Measurements from ENCODE around the gene CEP43. TPM values are rescaled to one million over a fixed set of nuclear protein-coding genes. Genes with fewer than 3 reads are reported as not detected.

The CEP43 gene
- polyA plus RNA-seq, 1 donor from 2014 or later, result 78.2 TPM

DNA sequence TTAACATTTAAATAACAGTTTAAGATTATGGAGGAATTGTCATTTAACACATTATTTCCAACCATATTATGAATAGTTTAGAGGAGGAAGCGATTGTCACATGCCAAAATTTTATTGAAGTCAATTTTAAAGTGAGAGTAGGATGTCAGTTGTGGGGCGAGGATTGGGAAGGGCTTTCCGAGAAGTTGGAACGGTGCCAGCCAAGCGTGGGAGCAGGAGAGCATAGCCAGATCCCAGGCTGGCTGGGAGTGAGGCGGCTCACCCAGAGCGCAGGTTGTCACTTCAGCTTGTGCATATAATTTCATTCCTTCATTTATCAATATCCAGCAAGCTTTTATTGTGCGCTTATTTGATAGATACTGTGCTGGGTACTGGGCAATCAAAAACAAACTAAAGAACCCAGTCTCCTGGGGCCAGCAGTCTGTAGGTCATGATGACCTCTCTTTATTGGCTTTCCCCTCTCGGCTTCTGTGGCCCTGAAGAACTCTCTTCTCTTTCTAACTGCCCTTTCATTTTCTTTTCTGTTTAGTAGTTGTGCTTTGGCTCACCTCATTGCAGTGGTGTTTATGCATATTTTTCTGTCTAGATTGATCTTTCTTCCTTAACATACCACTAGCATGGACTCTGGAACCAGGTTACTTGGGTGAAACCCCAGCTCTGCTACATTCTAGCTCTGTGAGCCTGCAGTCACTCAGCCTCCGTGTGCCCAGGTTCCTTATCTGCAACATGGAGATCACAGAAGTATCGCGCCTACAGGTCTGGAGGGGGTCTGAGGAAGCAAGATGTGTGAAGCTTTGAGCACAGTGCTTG lies 6.4 kb downstream of the CEP43 start:
- no peak for TF ChIP-seq SMC3 (conservative IDR thresholded peaks at IDR 0.05; ENCODE audit: poor library complexity)
- TF ChIP-seq RAD21 (conservative IDR thresholded peaks at IDR 0.05), result no peak
- no peak for TF ChIP-seq POLR2AphosphoS5 (IDR thresholded peaks at IDR 0.05)
- TF ChIP-seq, protein P1, sequence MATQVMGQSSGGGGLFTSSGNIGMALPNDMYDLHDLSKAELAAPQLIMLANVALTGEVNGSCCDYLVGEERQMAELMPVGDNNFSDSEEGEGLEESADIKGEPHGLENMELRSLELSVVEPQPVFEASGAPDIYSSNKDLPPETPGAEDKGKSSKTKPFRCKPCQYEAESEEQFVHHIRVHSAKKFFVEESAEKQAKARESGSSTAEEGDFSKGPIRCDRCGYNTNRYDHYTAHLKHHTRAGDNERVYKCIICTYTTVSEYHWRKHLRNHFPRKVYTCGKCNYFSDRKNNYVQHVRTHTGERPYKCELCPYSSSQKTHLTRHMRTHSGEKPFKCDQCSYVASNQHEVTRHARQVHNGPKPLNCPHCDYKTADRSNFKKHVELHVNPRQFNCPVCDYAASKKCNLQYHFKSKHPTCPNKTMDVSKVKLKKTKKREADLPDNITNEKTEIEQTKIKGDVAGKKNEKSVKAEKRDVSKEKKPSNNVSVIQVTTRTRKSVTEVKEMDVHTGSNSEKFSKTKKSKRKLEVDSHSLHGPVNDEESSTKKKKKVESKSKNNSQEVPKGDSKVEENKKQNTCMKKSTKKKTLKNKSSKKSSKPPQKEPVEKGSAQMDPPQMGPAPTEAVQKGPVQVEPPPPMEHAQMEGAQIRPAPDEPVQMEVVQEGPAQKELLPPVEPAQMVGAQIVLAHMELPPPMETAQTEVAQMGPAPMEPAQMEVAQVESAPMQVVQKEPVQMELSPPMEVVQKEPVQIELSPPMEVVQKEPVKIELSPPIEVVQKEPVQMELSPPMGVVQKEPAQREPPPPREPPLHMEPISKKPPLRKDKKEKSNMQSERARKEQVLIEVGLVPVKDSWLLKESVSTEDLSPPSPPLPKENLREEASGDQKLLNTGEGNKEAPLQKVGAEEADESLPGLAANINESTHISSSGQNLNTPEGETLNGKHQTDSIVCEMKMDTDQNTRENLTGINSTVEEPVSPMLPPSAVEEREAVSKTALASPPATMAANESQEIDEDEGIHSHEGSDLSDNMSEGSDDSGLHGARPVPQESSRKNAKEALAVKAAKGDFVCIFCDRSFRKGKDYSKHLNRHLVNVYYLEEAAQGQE (IDR thresholded peaks at IDR 0.05; ENCODE audit: borderline replicate concordance), result no peak
- TF ChIP-seq, protein P2, sequence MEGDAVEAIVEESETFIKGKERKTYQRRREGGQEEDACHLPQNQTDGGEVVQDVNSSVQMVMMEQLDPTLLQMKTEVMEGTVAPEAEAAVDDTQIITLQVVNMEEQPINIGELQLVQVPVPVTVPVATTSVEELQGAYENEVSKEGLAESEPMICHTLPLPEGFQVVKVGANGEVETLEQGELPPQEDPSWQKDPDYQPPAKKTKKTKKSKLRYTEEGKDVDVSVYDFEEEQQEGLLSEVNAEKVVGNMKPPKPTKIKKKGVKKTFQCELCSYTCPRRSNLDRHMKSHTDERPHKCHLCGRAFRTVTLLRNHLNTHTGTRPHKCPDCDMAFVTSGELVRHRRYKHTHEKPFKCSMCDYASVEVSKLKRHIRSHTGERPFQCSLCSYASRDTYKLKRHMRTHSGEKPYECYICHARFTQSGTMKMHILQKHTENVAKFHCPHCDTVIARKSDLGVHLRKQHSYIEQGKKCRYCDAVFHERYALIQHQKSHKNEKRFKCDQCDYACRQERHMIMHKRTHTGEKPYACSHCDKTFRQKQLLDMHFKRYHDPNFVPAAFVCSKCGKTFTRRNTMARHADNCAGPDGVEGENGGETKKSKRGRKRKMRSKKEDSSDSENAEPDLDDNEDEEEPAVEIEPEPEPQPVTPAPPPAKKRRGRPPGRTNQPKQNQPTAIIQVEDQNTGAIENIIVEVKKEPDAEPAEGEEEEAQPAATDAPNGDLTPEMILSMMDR (IDR thresholded peaks at IDR 0.05; ENCODE audit: poor library complexity, severe bottlenecking), result no peak
- TF ChIP-seq MXI1 (conservative IDR thresholded peaks at IDR 0.05; ENCODE audit: poor library complexity, severe bottlenecking), result no peak
- no peak for TF ChIP-seq TAF1 (IDR thresholded peaks at IDR 0.05; ENCODE audit: low read depth)
- no peak for TF ChIP-seq EP300 (conservative IDR thresholded peaks at IDR 0.05; ENCODE audit: poor library complexity, severe bottlenecking)
- no peak for TF ChIP-seq EZH2 (IDR thresholded peaks at IDR 0.05; ENCODE audit: borderline replicate concordance, insufficient read depth, low read length, poor library complexity, severe bottlenecking)
- H3K36me3 ChIP-seq (ENCODE audit: insufficient read depth, low read length), result peaks cover 12% of the 10 kb centered on the region
- no peak overlapping the region for H3K9ac ChIP-seq (ENCODE audit: low read length)
- no peak overlapping the region for H3K4me2 ChIP-seq (ENCODE audit: low read length)
- H3K4me3 ChIP-seq (ENCODE audit: low read length), result no peak overlapping the region
- no peak overlapping the region for H2AFZ ChIP-seq (ENCODE audit: low read depth, low read length)
- H3K9me2 ChIP-seq (ENCODE audit: insufficient read depth, low read length), result no peaks in the 10 kb centered on the region
- H3K27me3 ChIP-seq (ENCODE audit: insufficient read depth, low read depth, low read length), result no peaks in the 10 kb centered on the region
- no peaks in the 10 kb centered on the region for H3F3A ChIP-seq (ENCODE audit: insufficient read depth, low read length, poor library complexity, severe bottlenecking)
- no peaks in the 10 kb centered on the region for H4K20me1 ChIP-seq (ENCODE audit: insufficient read depth)
- H3K9me3 ChIP-seq (ENCODE audit: low read length), result no peaks in the 10 kb centered on the region
- H3K79me2 ChIP-seq (replicated peaks; ENCODE audit: insufficient read depth, low read length), result peaks cover 28% of the 10 kb centered on the region
- H3K27ac ChIP-seq (ENCODE audit: low read length), result no peak overlapping the region

DNA sequence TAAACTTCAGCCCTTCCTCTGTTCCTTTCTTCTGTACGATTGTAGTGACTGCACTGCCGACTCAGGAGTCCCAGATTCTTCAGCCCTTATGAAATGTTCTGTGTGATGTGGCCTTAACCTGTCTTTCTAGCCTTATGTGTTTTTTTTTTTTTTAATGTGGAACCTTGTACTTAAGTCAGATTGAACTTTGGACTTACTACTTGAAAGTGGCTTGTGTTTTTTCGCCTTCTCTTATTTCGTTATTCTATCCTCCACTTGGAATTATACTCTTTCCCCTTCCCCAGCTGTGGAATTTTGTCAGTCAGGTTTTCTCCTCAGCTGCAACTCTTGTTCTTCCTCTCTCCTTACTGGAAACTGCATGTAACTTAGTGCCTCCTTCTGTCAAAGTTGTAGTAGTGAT lies 8.8 kb downstream of the CEP43 start:
- TF ChIP-seq EP300 (conservative IDR thresholded peaks at IDR 0.05; ENCODE audit: poor library complexity, severe bottlenecking) (no peak), SMC3 (conservative IDR thresholded peaks at IDR 0.05; ENCODE audit: poor library complexity) (no peak), POLR2AphosphoS5 (IDR thresholded peaks at IDR 0.05) (no peak), RAD21 (conservative IDR thresholded peaks at IDR 0.05) (no peak), TAF1 (IDR thresholded peaks at IDR 0.05; ENCODE audit: low read depth) (no peak), MXI1 (conservative IDR thresholded peaks at IDR 0.05; ENCODE audit: poor library complexity, severe bottlenecking) (no peak), EZH2 (IDR thresholded peaks at IDR 0.05; ENCODE audit: borderline replicate concordance, insufficient read depth, low read length, poor library complexity, severe bottlenecking) (no peak)
- TF ChIP-seq, protein P2 (IDR thresholded peaks at IDR 0.05; ENCODE audit: poor library complexity, severe bottlenecking), result no peak
- TF ChIP-seq, protein P1 (IDR thresholded peaks at IDR 0.05; ENCODE audit: borderline replicate concordance), result no peak
- no peak overlapping the region for H3K4me3 ChIP-seq (ENCODE audit: low read length)
- H3F3A ChIP-seq (ENCODE audit: insufficient read depth, low read length, poor library complexity, severe bottlenecking), result no peaks in the 10 kb centered on the region
- H3K27me3 ChIP-seq (ENCODE audit: insufficient read depth, low read depth, low read length), result no peaks in the 10 kb centered on the region
- no peaks in the 10 kb centered on the region for H3K9me2 ChIP-seq (ENCODE audit: insufficient read depth, low read length)
- peaks cover 16% of the 10 kb centered on the region for H3K36me3 ChIP-seq (ENCODE audit: insufficient read depth, low read length)
- H3K9ac ChIP-seq (ENCODE audit: low read length), result no peak overlapping the region
- no peak overlapping the region for H2AFZ ChIP-seq (ENCODE audit: low read depth, low read length)
- no peak overlapping the region for H3K27ac ChIP-seq (ENCODE audit: low read length)
- H3K4me2 ChIP-seq (ENCODE audit: low read length), result no peak overlapping the region
- no peaks in the 10 kb centered on the region for H4K20me1 ChIP-seq (ENCODE audit: insufficient read depth)
- H3K9me3 ChIP-seq (ENCODE audit: low read length), result no peaks in the 10 kb centered on the region
- H3K79me2 ChIP-seq (replicated peaks; ENCODE audit: insufficient read depth, low read length), result peaks cover 5% of the 10 kb centered on the region

Data from neural cell (in vitro differentiated cells).